ENCODE measurements around the gene SPACDR. TPM values are rescaled to one million over a fixed set of nuclear protein-coding genes. Genes with fewer than 3 reads are reported as not detected.
A peak's percentile ranks its signal among the peaks of the same experiment; 100 is the strongest.

Gene SPACDR
- total RNA-seq, 5 donors from 2014 or later (not counting 1 experiment from before 2014, with no cell fraction given) = 1.3 to 4.0 (median 3.3) TPM

- Histone ChIP-seq H3K9me3 (no peaks in the 10 kb centered on the region), H3K4me1 (ENCODE audit: control insufficient read depth in 1 of 2, extremely low read depth in 1 of 2, insufficient read depth in 2 of 2, low read length in 2 of 2) (peaks cover 21 to 56% of the 10 kb centered on the region in 2 experiments), H3K27ac (ENCODE audit: low read length) (peak overlapping the region; percentile 85), H3K27me3 (replicated peaks in 1 of 2; ENCODE audit: control insufficient read depth in 2 of 2, extremely low read depth in 1 of 2, insufficient read depth in 2 of 2, low read length in 1 of 2) (no peaks in the 10 kb centered on the region), H3K36me3 (ENCODE audit: control insufficient read depth in 2 of 2, extremely low read depth in 1 of 2, insufficient read depth in 1 of 2, low read length in 1 of 2) (peaks cover 7 to 37% of the 10 kb centered on the region in 2 donors), H3K4me3 (ENCODE audit: control insufficient read depth in 1 of 2, extremely low read depth in 1 of 2, low read length in 1 of 2) (peak overlapping the region; percentile 54 to 91)
- no peaks in the 10 kb centered on the region for H3K27me3 Mint-ChIP-seq
- 2% methylated on average over 78 of the region's 81 CpGs for WGBS (ENCODE audit: insufficient coverage)
- peaks cover 26% of the 10 kb centered on the region for H3K36me3 Mint-ChIP-seq
- peaks cover 47 to 53% (median 48%) of the 10 kb centered on the region in 3 donors for H3K4me1 Mint-ChIP-seq
- ATAC-seq (replicated peaks in 1 of 4) (peak; percentile 34 to 55 (median 50)), DNase-seq (peak in 32 of 35 experiments; percentile 21 to 71 (median 44))
- no peaks in the 10 kb centered on the region for H3K9me3 Mint-ChIP-seq
- POLR2A ChIA-PET = no interaction called here
- peak overlapping the region; percentile 92 to 94 (median 93) for H3K4me3 Mint-ChIP-seq
- peak overlapping the region; percentile 83 to 94 for H3K27ac Mint-ChIP-seq
- CTCF ChIA-PET = interaction anchor here (0.6 to 1.4 kb wide), 4 partner anchors 11 to 270 kb away, joined by 3 to 5 read pairs (median 4); partner anchors contain the start of gene POP7 (in 1 of the 2)
These were observed 28.4 kb downstream of the SPACDR start for GRCh38 chr7:100435401-100436304.

GRCh38 chr7:100434297-100435144 lies 29.5 kb downstream of the SPACDR start:
- Histone ChIP-seq H3K36me3 (ENCODE audit: control insufficient read depth in 2 of 2, extremely low read depth in 1 of 2, insufficient read depth in 1 of 2, low read length in 1 of 2) (peaks cover 7 to 37% of the 10 kb centered on the region in 2 donors), H3K4me1 (ENCODE audit: control insufficient read depth in 1 of 2, extremely low read depth in 1 of 2, insufficient read depth in 2 of 2, low read length in 2 of 2) (peaks cover 24 to 64% of the 10 kb centered on the region in 2 experiments), H3K4me3 (ENCODE audit: control insufficient read depth in 1 of 2, extremely low read depth in 1 of 2, low read length in 1 of 2) (peak overlapping the region; percentile 54 to 91), H3K9me3 (no peaks in the 10 kb centered on the region), H3K27ac (ENCODE audit: low read length) (peak overlapping the region; percentile 70), H3K27me3 (replicated peaks in 1 of 2; ENCODE audit: control insufficient read depth in 2 of 2, extremely low read depth in 1 of 2, insufficient read depth in 2 of 2, low read length in 1 of 2) (no peaks in the 10 kb centered on the region)
- Mint-ChIP-seq H3K27ac (peak overlapping the region; percentile 83 to 94), H3K4me3 (peak overlapping the region; percentile 76 to 94 (median 83)), H3K36me3 (peaks cover 26% of the 10 kb centered on the region), H3K4me1 (peaks cover 51 to 59% (median 55%) of the 10 kb centered on the region in 3 donors), H3K27me3 (no peaks in the 10 kb centered on the region), H3K9me3 (no peaks in the 10 kb centered on the region)
- ATAC-seq (replicated peaks in 1 of 4) = no peak
- DNase-seq = peak in 1 of 35 experiments; percentile 17
- 75% methylated on average over 13 of the region's 22 CpGs for WGBS (ENCODE audit: insufficient coverage)
- ChIA-PET POLR2A (interaction anchor here in 1 of 2 donors (0.5 kb wide), 1 partner anchor 13 kb away, joined by 6 read pairs; no protein-coding TSS in a partner anchor), CTCF (interaction anchor here (0.6 kb wide), 2 partner anchors 13 to 16 kb away, joined by 4 read pairs; no protein-coding TSS in a partner anchor)

DNA sequence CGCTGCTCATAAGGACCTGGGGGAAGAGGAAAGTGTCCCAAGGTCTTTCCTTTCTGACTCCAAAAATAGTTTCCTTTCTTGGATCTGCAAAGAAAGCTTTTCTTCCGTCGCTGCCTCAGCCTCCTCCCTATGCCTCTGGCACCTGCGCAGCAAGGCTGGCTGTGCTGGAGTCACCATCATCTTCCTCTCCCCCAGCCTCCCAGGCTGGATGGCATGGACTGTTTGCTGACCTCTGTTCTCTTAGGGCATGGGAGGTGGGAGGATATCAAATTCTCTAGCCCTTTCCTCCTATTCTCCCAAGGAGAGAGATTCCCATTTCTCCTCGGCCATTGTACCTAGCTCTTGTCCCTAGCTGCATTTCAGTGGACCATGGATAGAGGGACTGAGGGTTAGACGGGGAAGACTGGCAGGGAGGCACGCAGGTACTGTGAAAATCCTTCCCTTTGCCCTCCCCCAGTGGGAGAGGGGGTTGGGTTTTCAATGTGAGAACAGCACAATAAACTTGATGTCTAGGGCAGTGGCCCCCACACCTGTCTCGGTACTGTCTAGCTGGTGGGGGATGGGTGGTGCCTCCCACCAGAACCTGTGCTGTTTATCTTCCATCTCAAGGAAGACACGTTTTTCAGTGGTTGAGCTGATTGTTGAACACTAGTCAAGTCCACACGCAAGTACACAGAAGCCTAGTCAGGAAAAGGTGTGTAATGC lies 30.3 kb downstream of the SPACDR start:
- Mint-ChIP-seq H3K27ac (peak overlapping the region; percentile 83 to 94), H3K36me3 (peaks cover 26% of the 10 kb centered on the region)

DNA sequence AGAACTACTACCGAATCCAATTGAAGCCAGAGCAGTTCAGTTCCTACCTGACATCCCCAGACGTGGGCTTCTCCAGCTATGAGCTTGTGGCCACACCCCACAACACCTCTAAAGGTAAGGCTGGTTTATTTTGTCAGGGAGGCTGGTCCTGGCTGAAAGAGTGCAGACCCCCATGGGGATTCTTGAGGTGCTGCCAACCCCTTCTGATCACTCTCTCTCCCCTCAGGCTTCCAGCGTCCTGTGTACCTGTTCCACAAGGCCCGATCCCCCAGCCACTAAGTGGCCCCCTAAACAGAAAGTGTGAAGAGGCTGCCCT lies 30.8 kb downstream of the SPACDR start:
- Mint-ChIP-seq H3K4me1 (peaks cover 51 to 67% (median 60%) of the 10 kb centered on the region in 3 donors), H3K27ac (peak overlapping the region; percentile 64 to 94), H3K36me3 (peaks cover 26% of the 10 kb centered on the region), H3K9me3 (no peaks in the 10 kb centered on the region), H3K4me3 (peak overlapping the region; percentile 25 to 94 (median 40)), H3K27me3 (no peaks in the 10 kb centered on the region)
- peaks cover 24 to 64% of the 10 kb centered on the region in 2 experiments for H3K4me1 ChIP-seq (ENCODE audit: control insufficient read depth in 1 of 2, extremely low read depth in 1 of 2, insufficient read depth in 2 of 2, low read length in 2 of 2)
- H3K4me3 ChIP-seq (ENCODE audit: control insufficient read depth in 1 of 2, extremely low read depth in 1 of 2, low read length in 1 of 2) = no peak overlapping the region
- CTCF ChIA-PET = no interaction called here
- POLR2A ChIA-PET = no interaction called here
- no peaks in the 10 kb centered on the region for H3K27me3 ChIP-seq (replicated peaks in 1 of 2; ENCODE audit: control insufficient read depth in 2 of 2, extremely low read depth in 1 of 2, insufficient read depth in 2 of 2, low read length in 1 of 2)
- ATAC-seq (replicated peaks in 1 of 4) (no peak), DNase-seq (no peak)
- peaks cover 7 to 37% of the 10 kb centered on the region in 2 donors for H3K36me3 ChIP-seq (ENCODE audit: control insufficient read depth in 2 of 2, extremely low read depth in 1 of 2, insufficient read depth in 1 of 2, low read length in 1 of 2)
- H3K9me3 ChIP-seq = no peaks in the 10 kb centered on the region
- no peak overlapping the region for H3K27ac ChIP-seq (ENCODE audit: low read length)
- WGBS (ENCODE audit: insufficient coverage) = no CpG with 5 or more reads among the region's 4 CpGs

More for the DNA sequence above, 30.3 kb downstream of the SPACDR start:
- H3K4me3 ChIP-seq (ENCODE audit: control insufficient read depth in 1 of 2, extremely low read depth in 1 of 2, low read length in 1 of 2) = no peak overlapping the region
- H3K4me1 ChIP-seq (ENCODE audit: control insufficient read depth in 1 of 2, extremely low read depth in 1 of 2, insufficient read depth in 2 of 2, low read length in 2 of 2) = peaks cover 24 to 64% of the 10 kb centered on the region in 2 experiments
- DNase-seq = peak in 1 of 35 experiments; percentile 18
- no CpG with 5 or more reads among the region's 10 CpGs for WGBS (ENCODE audit: insufficient coverage)
- no peaks in the 10 kb centered on the region for H3K9me3 Mint-ChIP-seq
- peak overlapping the region; percentile 34 for H3K27ac ChIP-seq (ENCODE audit: low read length)
- no peaks in the 10 kb centered on the region for H3K9me3 ChIP-seq
- H3K27me3 ChIP-seq (replicated peaks in 1 of 2; ENCODE audit: control insufficient read depth in 2 of 2, extremely low read depth in 1 of 2, insufficient read depth in 2 of 2, low read length in 1 of 2) = no peaks in the 10 kb centered on the region
- CTCF ChIA-PET = no interaction called here
- no peak for ATAC-seq (replicated peaks in 1 of 4)
- POLR2A ChIA-PET = no interaction called here
- peaks cover 7 to 37% of the 10 kb centered on the region in 2 donors for H3K36me3 ChIP-seq (ENCODE audit: control insufficient read depth in 2 of 2, extremely low read depth in 1 of 2, insufficient read depth in 1 of 2, low read length in 1 of 2)
- peak overlapping the region; percentile 76 to 94 (median 83) for H3K4me3 Mint-ChIP-seq
- peaks cover 51 to 63% (median 60%) of the 10 kb centered on the region in 3 donors for H3K4me1 Mint-ChIP-seq
- H3K27me3 Mint-ChIP-seq = no peaks in the 10 kb centered on the region

- Mint-ChIP-seq H3K27ac (peak overlapping the region; percentile 64 to 94), H3K4me3 (peak overlapping the region; percentile 25 to 94 (median 40)), H3K27me3 (no peaks in the 10 kb centered on the region), H3K36me3 (peaks cover 26% of the 10 kb centered on the region), H3K9me3 (no peaks in the 10 kb centered on the region), H3K4me1 (peaks cover 54 to 72% (median 65%) of the 10 kb centered on the region in 3 donors)
- H3K27me3 ChIP-seq (replicated peaks in 1 of 2; ENCODE audit: control insufficient read depth in 2 of 2, extremely low read depth in 1 of 2, insufficient read depth in 2 of 2, low read length in 1 of 2) = peaks cover 0 to 2% of the 10 kb centered on the region in 2 experiments
- ATAC-seq (replicated peaks in 1 of 4) = no peak
- H3K27ac ChIP-seq (ENCODE audit: low read length) = no peak overlapping the region
- H3K36me3 ChIP-seq (ENCODE audit: control insufficient read depth in 2 of 2, extremely low read depth in 1 of 2, insufficient read depth in 1 of 2, low read length in 1 of 2) = peaks cover 7 to 37% of the 10 kb centered on the region in 2 donors
- no peak overlapping the region for H3K4me3 ChIP-seq (ENCODE audit: control insufficient read depth in 1 of 2, extremely low read depth in 1 of 2, low read length in 1 of 2)
- ChIA-PET CTCF (no interaction called here), POLR2A (no interaction called here)
- DNase-seq = no peak
- no peaks in the 10 kb centered on the region for H3K9me3 ChIP-seq
- peaks cover 24 to 68% of the 10 kb centered on the region in 2 experiments for H3K4me1 ChIP-seq (ENCODE audit: control insufficient read depth in 1 of 2, extremely low read depth in 1 of 2, insufficient read depth in 2 of 2, low read length in 2 of 2)
- 97% methylated on average over 16 of the region's 21 CpGs for WGBS (ENCODE audit: insufficient coverage)
These were observed 31.3 kb downstream of the SPACDR start for GRCh38 chr7:100432621-100433275.
